Stimulated activated CD4-positive, alpha-beta T cell treated with anti-CD3 and anti-CD28 coated beads, Interleukin-4, amount 100 ng/mL, for 48 hours (primary cell): Measurements from ENCODE around the gene PRDM7.
A peak's percentile ranks its signal among the peaks of the same experiment; 100 is the strongest.
"Not testable (repeated sequence)": the region's sequence is repeated elsewhere in the genome, so short reads cannot be mapped to it uniquely, and the experiment has no call there.

ENCODE experiments used
- DNase-seq, 2 donors: peaks; one replicate each; pipeline ENCODE4 v3.0.0-alpha.2; 2020; ENCODE audit warnings: low read depth in 2 of 2

The PRDM7 gene

GRCh38 chr16:90077240-90077756, at the start of gene PRDM7:
TSS of gene PRDM7 (minus strand) at chr16:90077331. CDS start at chr16:90075910, 1,421 bp downstream.
- peak; percentile 94 to 97 for DNase-seq

DNA sequence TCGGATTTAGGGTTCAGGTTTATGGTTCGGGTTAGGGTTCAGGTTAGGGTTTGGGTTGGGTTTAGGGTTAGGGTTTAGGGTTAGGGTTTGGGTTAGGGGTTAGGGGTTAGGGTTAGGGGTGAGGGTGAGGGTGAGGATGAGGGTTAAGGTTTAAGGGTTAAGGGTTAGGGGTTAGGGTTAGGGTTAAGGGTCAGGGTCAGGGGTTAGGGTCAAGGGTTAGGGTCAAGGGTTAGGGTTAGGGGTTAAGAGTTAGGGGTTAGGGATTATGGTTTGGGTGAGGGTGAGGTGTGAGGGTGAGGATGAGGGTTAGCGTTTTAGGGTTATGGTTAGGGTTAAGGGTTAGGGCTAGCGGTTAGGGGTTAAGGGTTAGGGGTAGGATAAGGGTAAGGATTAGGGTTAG, 44.7 kb upstream of the PRDM7 start:
- DNase-seq: not testable (repeated sequence)

GRCh38 chr16:90107617-90108016, 30.5 kb upstream of the PRDM7 start:
- not testable (repeated sequence) for DNase-seq

DNA sequence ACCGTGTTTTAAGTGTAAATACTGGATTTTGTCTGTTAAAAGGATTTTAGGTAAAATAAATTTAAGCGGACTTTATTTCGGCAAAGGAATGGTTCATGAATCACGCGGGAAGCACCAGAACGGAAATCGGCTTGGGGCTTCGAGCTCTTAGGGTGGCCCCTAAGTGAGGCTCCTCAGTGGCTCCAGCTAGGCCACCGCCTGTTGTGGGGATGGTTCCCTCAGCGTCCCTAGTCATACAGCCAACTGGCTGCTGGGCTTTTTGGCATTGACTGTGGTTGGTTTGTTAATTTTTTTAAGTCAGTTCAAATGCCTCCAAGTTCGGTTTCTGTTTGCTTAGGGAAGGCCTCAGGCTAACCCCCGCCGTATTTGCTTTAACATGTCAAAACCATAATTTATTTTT, 29.9 kb upstream of the PRDM7 start:
- not testable (repeated sequence) for DNase-seq

DNA sequence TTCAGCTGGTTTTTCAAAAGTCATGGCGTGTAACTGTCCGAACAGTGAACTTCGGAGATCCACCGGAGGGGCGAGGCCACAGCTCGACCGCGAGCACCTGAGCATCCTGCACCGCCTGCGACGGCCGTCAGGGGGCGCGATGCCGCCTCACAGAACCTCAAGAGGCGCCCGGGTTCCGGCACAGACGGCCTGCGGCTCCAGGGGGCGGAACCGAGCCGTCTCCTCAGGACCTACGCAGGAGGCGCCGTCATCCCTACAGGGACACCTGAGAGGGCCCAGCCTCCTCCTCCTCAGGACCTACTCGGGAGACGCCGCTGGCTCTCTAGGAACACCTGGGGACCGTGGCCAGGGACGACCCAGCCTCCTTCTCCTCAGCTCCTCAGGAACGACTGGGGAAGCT, 29.1 kb upstream of the PRDM7 start:
- peak in 1 of 2 donors; percentile 48 for DNase-seq

DNA sequence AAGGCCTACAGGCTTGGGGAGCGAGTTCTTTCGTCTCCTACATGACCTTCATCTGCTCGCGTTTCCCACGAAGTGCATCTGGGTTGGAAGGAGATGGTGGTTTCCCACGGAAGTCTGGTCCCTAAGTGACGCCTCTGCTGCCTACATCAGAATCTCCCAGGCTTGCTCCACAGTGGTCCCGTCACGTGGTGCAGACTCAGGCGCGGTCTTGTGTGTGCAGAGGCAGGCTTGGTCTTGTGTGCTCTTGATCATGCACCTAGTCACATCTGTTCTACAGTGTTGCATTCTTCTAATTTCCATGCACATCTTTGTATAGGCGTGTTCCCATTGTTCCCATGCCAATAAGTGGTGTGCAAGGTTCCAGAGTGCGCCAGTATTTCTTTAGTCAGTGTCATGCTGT, 27.6 kb upstream of the PRDM7 start:
- not testable (repeated sequence) for DNase-seq

DNA sequence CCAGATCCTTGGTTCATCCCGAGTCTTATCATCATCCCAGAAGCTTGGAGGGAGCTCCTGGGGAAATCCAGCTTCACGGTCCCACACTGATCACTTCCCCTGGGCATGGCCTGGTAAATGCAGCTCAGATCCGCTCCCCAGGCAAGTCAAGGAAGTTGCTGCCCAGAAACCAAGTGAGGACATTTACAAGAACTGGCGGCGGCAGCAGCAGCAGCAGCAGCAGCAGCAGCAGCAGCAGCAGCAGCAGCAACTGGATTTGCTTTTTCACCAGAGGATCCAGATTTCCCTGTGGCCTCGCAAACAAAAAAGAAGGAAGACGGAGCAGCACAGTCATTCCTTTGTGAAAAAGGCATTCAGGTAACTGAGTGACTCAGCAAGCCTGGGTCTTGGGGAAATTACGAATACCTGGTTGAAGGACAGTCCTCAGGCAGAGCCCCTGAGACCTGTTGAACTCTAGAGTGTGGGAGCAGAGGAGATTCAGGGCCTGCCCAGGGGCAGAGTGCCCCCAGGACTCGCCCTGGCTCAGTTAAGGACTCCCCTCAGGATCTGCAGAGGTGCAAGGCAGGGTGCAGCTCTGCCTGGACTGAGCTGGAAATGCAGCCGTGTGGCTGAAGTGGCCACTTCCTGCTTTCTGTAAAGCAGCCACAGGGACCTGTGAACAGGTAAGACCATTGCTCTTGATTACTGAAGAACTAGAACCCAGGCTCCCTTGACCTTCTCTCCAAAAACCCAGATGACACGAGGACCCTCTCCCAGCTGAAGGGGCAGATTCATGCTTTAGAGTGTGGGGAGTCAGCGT, 25.2 kb upstream of the PRDM7 start:
- not testable (repeated sequence) for DNase-seq

DNA sequence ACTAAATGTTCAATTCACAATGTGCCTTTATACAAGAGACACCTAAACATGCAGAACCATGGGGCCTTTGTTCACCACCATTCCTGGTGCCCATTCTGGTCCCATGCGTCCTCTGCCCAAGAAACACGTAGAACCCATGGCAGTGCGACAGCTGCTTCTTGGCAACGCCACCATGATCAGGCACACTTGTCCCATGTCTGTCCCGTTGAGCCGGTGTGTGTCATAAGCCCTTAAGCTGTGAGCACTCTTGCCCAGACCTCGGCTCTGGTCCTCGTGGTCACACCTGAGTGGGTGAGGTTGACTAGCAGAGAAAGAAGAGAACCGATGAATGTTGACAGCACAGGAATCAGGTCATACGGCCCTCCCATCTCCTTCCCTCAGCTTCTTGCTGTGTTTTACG, 24.2 kb upstream of the PRDM7 start:
- DNase-seq: not testable (repeated sequence)

DNA sequence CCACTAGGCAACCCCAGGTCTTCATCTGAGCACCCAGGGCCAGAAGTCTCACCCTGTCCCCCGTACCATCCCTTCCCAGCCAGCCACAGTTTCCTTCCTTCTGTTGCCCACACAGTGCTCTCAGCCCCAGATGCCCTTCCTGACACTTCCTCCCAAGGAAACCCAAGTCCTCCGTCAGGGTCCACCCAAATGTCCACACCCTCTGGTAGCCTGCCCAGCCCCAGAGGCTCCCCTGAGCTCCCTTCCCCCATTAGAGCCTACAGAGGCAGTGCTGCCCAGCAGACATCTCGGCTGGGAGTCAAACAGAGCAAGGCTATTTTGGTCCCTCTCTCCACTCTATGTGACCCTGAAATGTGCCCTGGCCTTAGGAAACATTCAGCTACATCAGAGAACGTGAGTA, 23.7 kb upstream of the PRDM7 start:
- DNase-seq: not testable (repeated sequence)

DNA sequence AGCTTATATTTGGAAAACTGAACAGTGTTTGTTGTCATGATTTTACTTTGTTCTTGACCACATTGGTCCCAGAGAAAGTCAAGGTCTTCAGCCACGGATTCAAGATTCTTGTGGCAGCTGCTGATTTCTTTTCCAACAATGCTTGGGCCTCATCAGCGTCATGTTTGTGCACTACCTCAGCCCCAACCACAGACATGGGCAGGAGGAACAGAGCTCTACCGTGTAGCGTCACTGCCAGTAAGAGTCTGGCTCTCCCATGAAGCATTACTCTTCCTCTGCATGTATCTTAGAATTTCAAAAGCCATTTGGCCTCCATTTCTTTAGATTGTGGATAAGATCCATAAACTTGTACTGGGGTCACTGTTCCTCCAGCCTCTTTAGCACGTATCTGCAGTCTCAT, 23.1 kb upstream of the PRDM7 start:
- not testable (repeated sequence) for DNase-seq

DNA sequence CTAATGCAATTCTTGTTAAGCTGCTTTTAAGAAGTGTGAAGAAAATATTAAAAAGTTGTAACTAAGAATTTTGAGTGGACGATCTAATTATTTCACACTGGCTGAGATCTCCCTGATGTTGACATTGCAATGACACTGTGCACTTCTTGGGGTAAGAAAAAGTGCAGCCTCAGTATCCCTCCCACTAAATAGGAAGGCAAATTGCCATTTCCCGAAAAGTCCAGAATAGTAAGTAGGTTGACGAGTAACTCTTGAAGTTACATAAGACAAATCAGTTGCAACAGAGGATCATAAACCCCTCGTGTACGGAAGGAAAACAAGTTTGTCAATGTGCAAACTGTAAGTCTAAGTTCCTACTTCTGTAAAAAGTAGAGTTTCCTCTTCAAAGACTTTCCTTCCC, 21.8 kb upstream of the PRDM7 start:
- DNase-seq: not testable (repeated sequence)

GRCh38 chr16:90097010-90097684, 20.0 kb upstream of the PRDM7 start:
- DNase-seq: not testable (repeated sequence)

GRCh38 chr16:90094791-90095190, 17.7 kb upstream of the PRDM7 start:
- not testable (repeated sequence) for DNase-seq

DNA sequence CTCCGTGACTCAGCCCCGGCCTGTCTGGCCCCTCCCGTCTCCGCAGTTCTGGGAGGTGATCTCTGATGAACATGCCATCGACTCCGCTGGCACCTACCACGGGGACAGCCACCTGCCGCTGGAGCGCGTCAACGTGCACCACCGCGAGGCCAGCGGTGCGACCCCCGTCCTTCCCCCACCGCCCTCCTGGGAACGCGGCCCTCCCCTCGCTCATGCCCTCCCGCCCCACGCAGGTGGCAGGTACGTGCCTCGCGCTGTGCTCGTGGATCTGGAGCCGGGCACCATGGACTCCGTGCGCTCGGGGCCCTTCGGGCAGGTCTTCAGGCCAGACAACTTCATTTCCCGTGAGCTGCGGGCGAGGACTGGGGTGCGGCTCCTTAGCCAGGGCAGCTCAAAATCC, 17.2 kb upstream of the PRDM7 start:
- DNase-seq: not testable (repeated sequence)

DNA sequence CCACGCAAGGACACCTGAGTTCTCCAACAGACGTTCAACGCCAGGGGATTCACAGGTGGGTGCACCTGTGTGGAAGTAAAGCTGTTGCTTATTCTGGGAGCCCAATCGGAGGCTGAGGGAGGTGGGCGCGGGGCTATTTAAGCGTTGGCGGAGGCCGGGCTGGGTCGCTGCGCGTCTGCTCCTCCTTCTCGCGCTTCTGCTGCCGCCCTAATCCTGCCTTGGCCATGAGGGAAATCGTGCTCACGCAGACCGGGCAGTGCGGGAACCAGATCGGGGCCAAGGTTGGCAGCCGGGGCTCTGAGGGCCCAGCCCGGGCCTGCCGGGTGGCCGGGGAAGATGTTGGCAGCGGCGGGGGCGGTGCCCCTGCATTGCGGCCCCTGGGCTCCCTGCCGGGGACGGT, 16.7 kb upstream of the PRDM7 start:
- not testable (repeated sequence) for DNase-seq

- DNase-seq: not testable (repeated sequence)
Observed at GRCh38 chr16:90092781-90093180, 15.7 kb upstream of the PRDM7 start.

DNA sequence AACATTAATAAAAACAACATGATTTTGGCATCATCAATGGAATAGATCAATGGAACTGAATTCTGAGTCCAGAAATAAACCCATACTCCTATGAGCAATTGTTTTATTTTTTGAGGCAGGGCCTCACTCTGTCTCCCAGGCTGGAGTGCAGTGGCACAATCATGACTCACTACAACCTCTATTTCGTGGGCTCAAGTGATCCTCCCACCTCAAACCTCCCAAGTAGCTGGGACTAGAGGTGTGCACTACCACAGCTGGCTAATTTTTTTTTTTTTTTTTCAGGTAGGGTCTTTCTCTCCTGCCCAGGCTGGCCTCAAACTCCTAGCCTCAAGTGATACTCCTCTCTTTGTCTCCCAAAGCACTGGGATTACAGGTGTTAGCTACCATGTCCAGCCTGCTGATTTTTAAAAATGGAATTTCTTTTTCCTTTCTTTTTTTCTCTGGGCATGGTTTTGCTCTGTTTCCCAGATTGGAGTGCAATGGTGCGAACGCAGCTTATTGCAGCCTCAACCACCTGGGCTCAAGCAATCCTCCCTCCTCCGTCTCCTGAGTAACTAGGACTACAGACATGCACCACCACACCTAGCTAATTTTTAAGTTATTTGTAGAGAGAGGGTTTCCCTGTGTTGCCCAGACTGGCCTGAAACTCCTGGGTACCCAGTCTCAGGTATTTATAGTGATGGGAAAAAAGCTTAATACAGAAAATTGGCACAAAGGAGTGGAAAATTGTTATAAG, 7.3 kb upstream of the PRDM7 start:
- DNase-seq: no peak

DNA sequence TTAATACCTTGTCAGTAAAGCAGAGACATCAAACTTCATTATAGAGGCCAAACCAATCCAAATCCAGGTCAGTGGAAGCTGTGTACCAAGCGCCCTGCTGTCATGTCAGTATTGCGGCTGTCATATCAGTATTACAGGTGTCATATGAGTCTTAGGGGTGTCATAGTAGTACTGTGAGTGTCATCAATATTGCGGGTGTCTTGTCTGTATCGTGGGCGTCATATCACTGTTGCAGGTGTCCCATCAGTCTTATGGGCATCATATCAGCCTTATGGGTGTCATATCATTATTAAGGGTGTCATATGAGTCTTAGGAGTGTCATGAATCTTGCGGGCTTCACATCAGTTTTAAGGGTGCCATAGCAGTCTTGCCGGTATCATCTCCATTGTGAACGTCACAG, 6.0 kb upstream of the PRDM7 start:
- DNase-seq: no peak

DNA sequence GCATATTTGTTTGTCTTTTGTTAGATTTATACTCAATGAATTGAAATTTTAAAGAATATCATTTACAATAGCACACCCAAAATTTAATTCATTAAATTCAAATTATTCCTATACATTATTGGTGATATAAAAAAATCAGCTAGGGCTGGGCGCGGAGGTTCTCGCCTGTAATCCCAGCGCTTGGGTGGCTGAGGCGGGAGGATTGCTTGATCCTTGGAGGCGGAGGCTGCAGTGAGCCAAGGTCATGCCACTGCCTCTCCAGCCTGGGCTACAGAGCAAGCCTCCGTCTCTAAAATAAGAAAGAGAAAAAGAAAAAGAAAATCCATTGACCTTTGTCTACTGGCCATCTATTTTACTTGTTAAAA, 4.5 kb upstream of the PRDM7 start:
- DNase-seq: no peak

DNA sequence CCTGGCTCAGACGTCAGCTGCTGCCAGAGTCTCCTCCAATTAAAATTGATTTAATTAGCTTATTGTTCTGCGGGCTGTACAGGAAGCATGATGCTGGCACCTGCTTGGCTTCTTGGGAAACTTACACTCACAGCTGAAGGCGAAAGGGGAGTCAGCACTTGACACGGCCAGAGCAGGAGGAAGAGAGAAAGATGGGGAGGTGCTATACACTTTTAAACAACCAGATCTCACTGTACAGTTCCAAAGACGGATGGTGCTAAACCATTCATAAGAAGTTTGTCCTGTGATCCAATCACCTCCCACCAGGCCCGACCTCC, 1.4 kb upstream of the PRDM7 start:
- no peak for DNase-seq

DNA sequence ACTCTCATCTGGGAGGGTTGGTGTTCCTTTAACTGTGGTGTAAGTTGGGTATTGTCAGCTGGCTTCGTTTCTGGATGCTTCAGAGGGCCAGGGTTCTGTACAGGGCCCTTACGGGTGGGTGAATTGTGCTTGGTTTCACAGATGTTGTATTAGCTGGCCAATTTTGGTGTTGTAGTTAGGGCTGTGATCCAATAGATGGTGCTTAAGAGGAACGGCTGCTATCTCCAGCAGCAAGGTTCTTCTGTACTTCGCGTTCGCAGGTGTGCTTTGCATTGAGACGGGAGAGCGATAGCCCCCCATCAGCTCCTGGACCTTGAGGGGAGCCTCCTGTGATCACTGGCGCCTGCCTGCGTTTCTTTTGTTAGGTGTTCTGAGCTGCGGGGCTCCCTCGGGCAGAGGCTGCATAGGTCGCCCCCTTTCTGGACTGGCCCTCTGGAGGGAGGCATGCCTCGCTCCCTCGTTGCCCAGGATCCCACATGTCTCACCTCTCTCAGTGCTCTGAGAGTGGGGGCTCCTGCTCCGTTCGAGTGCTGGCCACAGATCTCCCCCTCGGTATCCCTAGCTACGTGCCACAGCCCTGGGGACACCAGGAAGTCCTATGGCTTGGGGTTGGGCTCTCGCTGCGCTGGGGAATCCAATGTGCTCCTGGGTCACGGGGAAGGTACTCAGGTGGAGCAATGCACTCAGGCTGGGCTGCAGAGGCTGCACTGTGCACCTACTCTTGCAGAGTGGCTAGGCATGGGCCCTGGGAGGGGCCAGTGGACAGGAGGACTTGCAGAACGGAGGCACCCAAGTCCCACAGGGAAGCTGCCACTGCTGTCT, 837 bp upstream of the PRDM7 start:
- DNase-seq: peak in 1 of 2 donors; percentile 11
